Keratinocyte (primary cell): ENCODE results near the gene MYL7. TPM values are rescaled to one million over a fixed set of nuclear protein-coding genes. Genes with fewer than 3 reads are reported as not detected.

Experiments
- DNase-seq: peaks from one replicate; pipeline ENCODE4 v3.0.0-alpha.2; 2011; ENCODE audit warnings: low read depth, missing footprints, low spot score
- FAIRE-seq: peaks from 2 replicates; lab custom pipeline; 2011; peaks lifted over from hg19 to GRCh38; lab: Jason Lieb, UNC
- H2AFZ ChIP-seq: 2 replicates; pipeline ENCODE4 v1.6.0; 2012; ENCODE audit warnings: low read length, control low read depth, inconsistent platforms; ENCODE audit not compliant: control insufficient read depth
- H3K27ac ChIP-seq: 2 replicates; pipeline ENCODE4 v1.5.1; 2011; ENCODE audit warnings: low read length; ENCODE audit not compliant: control insufficient read depth, insufficient read depth
- H3K27me3 ChIP-seq: 3 replicates; pipeline ENCODE4 v1.6.0; 2011; ENCODE audit warnings: low read length; ENCODE audit not compliant: control insufficient read depth, insufficient read depth; ENCODE audit errors: extremely low read depth
- H3K36me3 ChIP-seq, 2 experiments: 2 replicates in 1 of 2; 3 replicates in 1 of 2; pipeline ENCODE4 v1.5.1; 2011; ENCODE audit warnings: low read length in 2 of 2, mild to moderate bottlenecking in 1 of 2; ENCODE audit not compliant: control insufficient read depth in 2 of 2, insufficient read depth in 2 of 2; ENCODE audit errors: extremely low read depth in 1 of 2
- H3K4me1 ChIP-seq: 3 replicates; pipeline ENCODE4 v1.5.1; 2011; ENCODE audit warnings: low read length; ENCODE audit not compliant: control insufficient read depth, insufficient read depth; ENCODE audit errors: extremely low read depth
- H3K4me2 ChIP-seq: 3 replicates; pipeline ENCODE4 v1.6.0; 2011; ENCODE audit warnings: low read depth, low read length; ENCODE audit not compliant: control insufficient read depth, insufficient read depth; ENCODE audit errors: extremely low read depth
- H3K4me3 ChIP-seq, 3 experiments: fragments of 200-600 bp in 1 of 3; sonication (generic) in 1 of 3; 2 replicates in 2 of 3; 3 replicates in 1 of 3; pipeline ENCODE4 v1.5.1; 2011 to 2016; ENCODE audit warnings: low read length in 3 of 3, mild to moderate bottlenecking in 3 of 3, control low read depth in 2 of 3, inconsistent platforms in 1 of 3, low read depth in 1 of 3, mixed read lengths in 1 of 3, mixed run types in 1 of 3, moderate library complexity in 1 of 3; ENCODE audit not compliant: control insufficient read depth in 2 of 3, insufficient read depth in 2 of 3; ENCODE audit errors: extremely low read depth in 1 of 3
- H3K79me2 ChIP-seq: 2 replicates; pipeline ENCODE4 v1.6.0; 2012; ENCODE audit warnings: low read length; ENCODE audit not compliant: control insufficient read depth, insufficient read depth
- H3K9ac ChIP-seq: 3 replicates; pipeline ENCODE4 v1.6.0; 2011; ENCODE audit warnings: low read length; ENCODE audit not compliant: control insufficient read depth, insufficient read depth; ENCODE audit errors: extremely low read depth
- H3K9me1 ChIP-seq: 3 replicates; pipeline ENCODE4 v1.6.0; 2011; ENCODE audit warnings: low read length; ENCODE audit not compliant: control insufficient read depth, insufficient read depth; ENCODE audit errors: extremely low read depth
- H3K9me3 ChIP-seq: 2 replicates; pipeline ENCODE4 v1.5.1; 2012; ENCODE audit warnings: low read depth, low read length; ENCODE audit not compliant: control insufficient read depth
- H4K20me1 ChIP-seq: 3 replicates; pipeline ENCODE4 v1.6.0; 2011; ENCODE audit warnings: low read length; ENCODE audit not compliant: control insufficient read depth, insufficient read depth; ENCODE audit errors: extremely low read depth
- EZH2 ChIP-seq: IDR thresholded peaks from one replicate; pipeline ENCODE4 v1.6.1; 2012; ENCODE audit warnings: inconsistent platforms, mild to moderate bottlenecking, low read length, moderate library complexity
- dilution Hi-C: fragments of 300-500 bp; cut with MboI; formaldehyde crosslinking; loops from one replicate; pipeline ENCODE4 v1.7.0; 2020; ENCODE audit warnings: low sequenced_read_pairs; ENCODE audit not compliant: extremely low pct_ligation_motif_present
- polyA plus RNA-seq, 5 experiments: library from polyadenylated mRNA; depleted of rRNA in 3 of 5; stranded (reverse) in 3 of 5; stranded (forward) in 1 of 5; unstranded in 1 of 5; fragments of >200 nt; gene quantifications; 1 replicate in 1 of 5; 2 replicates in 3 of 5; 3 replicates in 1 of 5; pipeline versions ENCODE4 v1.2.1 to v1.2.3, GENCODE V29; 2011 to 2012; ENCODE audit warnings: missing spikeins in 2 of 5, low read depth in 1 of 5, low replicate concordance in 1 of 5
- TF ChIP-seq, protein P1 (sequence below), 3 experiments: IDR thresholded peaks in 1 of 3; conservative IDR thresholded peaks in 1 of 3; optimal IDR thresholded peaks in 1 of 3; 2 replicates in 2 of 3; 3 replicates in 1 of 3; pipeline versions ENCODE3 to v1.5.1; 2011; ENCODE audit warnings: low read length in 3 of 3, mild to moderate bottlenecking in 3 of 3, moderate library complexity in 2 of 3, control low read depth in 1 of 3, inconsistent platforms in 1 of 3; ENCODE audit not compliant: insufficient read depth in 2 of 3; ENCODE audit errors: extremely low read depth in 1 of 3

The MYL7 gene
- polyA plus RNA-seq, 1 donor (not counting 4 experiments of a cell fraction or from before 2014, with no cell fraction given): 0.59 TPM

DNA sequence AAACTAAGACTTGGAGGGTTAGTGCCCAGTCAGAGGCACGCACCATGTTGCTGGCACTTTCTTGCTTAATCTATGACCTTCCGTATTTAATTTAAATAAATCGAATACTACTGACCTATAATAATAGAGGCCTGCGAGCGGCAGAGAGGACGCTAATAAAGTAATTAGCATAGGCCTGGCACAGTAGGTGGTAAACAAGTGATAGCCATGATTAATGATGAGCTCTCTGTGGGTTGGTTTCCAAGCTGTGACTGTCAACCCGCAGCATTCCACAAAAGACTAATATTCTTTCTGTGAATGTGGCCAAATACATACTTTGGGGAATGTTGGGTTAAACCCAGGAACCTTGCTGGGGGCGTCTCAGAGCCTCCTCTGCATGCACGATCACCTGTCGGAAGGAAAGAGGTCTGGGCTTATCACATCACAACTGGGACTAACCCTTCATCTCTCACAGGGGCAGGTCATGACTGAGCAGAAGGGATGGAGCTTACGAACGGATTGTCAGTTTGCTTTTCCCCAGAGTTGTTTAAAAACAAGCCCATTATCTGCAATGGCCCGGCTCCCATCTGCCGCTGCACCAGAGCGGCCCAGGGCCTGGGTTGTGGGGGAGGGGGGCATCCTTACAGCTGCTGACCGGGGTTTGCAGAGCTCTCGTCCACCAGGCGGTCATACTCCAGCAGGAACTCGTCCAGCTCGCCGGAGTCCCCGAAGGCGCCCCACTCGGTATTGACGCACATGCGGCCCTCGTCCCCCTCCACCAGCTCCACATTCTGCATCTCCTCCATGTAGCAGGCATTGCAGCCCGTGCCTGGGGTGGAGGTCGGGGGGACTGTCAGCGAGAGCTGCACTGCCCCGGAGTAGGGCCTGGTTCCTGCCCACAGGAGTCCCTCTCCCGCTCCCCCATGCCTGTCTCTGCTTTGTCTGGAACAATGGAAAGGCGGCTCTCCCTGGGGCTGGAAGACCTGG is 6.2 kb upstream of the MYL7 start:
- Histone ChIP-seq H4K20me1 (no peaks in the 10 kb centered on the region), H3K9me1 (no peaks in the 10 kb centered on the region), H3K27ac (no peak overlapping the region), H3K4me1 (peaks cover 3% of the 10 kb centered on the region), H3K4me2 (no peak overlapping the region), H3K27me3 (peaks cover 29% of the 10 kb centered on the region), H3K79me2 (no peaks in the 10 kb centered on the region), H3K9me3 (no peaks in the 10 kb centered on the region), H2AFZ (no peak overlapping the region), H3K4me3 (no peak overlapping the region), H3K36me3 (no peaks in the 10 kb centered on the region), H3K9ac (no peak overlapping the region)
- dilution Hi-C loops: no loop called here
- no peak for DNase-seq
- TF ChIP-seq, protein P1, sequence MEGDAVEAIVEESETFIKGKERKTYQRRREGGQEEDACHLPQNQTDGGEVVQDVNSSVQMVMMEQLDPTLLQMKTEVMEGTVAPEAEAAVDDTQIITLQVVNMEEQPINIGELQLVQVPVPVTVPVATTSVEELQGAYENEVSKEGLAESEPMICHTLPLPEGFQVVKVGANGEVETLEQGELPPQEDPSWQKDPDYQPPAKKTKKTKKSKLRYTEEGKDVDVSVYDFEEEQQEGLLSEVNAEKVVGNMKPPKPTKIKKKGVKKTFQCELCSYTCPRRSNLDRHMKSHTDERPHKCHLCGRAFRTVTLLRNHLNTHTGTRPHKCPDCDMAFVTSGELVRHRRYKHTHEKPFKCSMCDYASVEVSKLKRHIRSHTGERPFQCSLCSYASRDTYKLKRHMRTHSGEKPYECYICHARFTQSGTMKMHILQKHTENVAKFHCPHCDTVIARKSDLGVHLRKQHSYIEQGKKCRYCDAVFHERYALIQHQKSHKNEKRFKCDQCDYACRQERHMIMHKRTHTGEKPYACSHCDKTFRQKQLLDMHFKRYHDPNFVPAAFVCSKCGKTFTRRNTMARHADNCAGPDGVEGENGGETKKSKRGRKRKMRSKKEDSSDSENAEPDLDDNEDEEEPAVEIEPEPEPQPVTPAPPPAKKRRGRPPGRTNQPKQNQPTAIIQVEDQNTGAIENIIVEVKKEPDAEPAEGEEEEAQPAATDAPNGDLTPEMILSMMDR (optimal IDR thresholded peaks at IDR 0.05 in 1 of 3, IDR thresholded peaks at IDR 0.05 in 1 of 3, conservative IDR thresholded peaks at IDR 0.05 in 1 of 3; ENCODE audit: extremely low read depth in 1 of 3, insufficient read depth in 2 of 3, low read length in 3 of 3): no peak
- TF ChIP-seq EZH2: no peak
- no peak for FAIRE-seq

DNA sequence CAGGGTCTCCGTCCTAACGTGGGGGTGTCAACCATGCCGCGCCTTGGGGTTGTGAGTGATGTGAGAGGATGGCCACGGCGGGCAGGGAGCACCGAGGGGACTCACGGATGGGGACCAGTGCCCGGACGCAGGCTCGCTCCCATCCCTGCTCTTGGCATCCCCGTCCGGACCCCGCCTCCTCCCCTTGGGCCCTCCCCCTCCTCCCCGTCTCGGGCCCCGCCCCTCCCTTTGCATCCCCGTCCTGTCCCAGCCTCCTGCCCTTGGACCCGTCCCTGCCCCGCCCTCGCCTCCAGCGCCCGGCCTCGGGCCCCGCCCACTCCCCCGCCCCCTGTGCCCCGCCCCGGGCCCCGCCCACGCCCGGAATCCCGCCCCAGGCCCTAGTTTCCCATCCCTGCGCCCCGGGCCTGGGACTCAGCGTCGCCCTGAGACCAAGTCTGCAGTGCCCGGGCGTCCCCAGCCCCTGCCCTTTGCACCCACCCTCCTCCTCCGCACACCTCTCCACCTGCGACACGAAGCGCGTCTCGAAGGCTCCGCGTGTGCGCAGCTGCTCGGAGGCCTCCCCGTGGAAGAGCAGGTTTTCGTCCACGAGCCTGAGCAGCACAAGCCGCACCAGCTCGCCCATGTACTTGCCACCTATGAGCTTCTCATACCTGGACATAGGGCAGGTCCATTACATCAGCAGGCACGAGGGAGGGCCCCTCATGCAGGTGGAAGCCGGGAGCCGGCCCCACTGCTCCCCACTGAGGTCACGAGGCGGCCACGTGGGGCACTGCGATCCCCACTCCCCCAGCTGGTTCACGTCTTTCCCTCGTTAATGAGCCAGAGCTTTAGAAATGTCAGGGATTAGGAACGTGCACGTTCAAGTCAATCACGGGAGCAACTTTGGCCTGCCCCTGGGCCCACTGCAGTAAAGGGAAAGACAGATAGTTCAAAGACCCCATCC is 5.1 kb upstream of the MYL7 start:
- DNase-seq (no peak), FAIRE-seq (no peak)
- no peak overlapping the region for H3K27ac ChIP-seq
- H3K9me1 ChIP-seq: no peaks in the 10 kb centered on the region
- H3K27me3 ChIP-seq: peaks cover 32% of the 10 kb centered on the region
- H3K4me2 ChIP-seq: no peak overlapping the region
- H3K4me3 ChIP-seq: peak overlapping the region in 1 of 3 experiments; percentile 11
- no peak overlapping the region for H2AFZ ChIP-seq
- TF ChIP-seq EZH2: peak; percentile 17
- TF ChIP-seq, protein P1 (optimal IDR thresholded peaks at IDR 0.05 in 1 of 3, IDR thresholded peaks at IDR 0.05 in 1 of 3, conservative IDR thresholded peaks at IDR 0.05 in 1 of 3; ENCODE audit: extremely low read depth in 1 of 3, insufficient read depth in 2 of 3, low read length in 3 of 3): no peak
- no peaks in the 10 kb centered on the region for H4K20me1 ChIP-seq
- H3K4me1 ChIP-seq: peaks cover 3% of the 10 kb centered on the region
- H3K36me3 ChIP-seq: no peaks in the 10 kb centered on the region
- H3K79me2 ChIP-seq: no peaks in the 10 kb centered on the region
- no peaks in the 10 kb centered on the region for H3K9me3 ChIP-seq
- dilution Hi-C loops: no loop called here
- H3K9ac ChIP-seq: no peak overlapping the region
